ENCODE data around the gene SPO11. TPM values are rescaled to one million over a fixed set of nuclear protein-coding genes. Genes with fewer than 3 reads are reported as not detected.
A peak's percentile ranks its signal among the peaks of the same experiment; 100 is the strongest.

The SPO11 gene
- total and polyA plus RNA-seq, 2 of the 8 experiments (the other 6 are each of a cell fraction or from before 2014, with no cell fraction given), result not detected

DNA sequence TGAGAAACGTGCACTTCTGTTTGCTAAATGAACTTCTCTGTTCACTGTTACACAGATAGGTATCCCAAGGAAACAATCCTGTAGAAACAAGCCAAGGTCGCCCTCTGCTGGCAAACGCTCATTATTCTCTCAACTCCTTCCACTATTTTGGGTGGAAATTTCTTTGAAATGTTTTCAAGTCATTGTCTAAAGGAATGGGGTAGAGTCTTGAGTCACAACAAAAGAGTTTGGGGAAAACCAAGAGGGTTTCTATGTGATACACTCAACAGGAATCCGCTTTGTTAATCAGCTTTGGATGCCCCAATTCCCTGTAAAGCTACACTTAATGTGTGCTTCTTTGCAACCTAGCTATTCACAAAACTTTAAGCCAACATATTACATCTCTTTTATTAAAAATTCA, 16.9 kb downstream of the SPO11 start:
- FAIRE-seq (peak; percentile 88), DNase-seq (ENCODE audit: low read depth in 1 of 2, low spot score in 2 of 2) (peak; percentile 62 to 82)
- H3K4me1 ChIP-seq (replicated peaks in 1 of 4; ENCODE audit: control insufficient read depth in 3 of 4, insufficient read depth in 4 of 4, low read length in 3 of 4), result 0 out of 7 replicates have a peak, but pooled peaks cover 0 to under 1% (median 0%) of the 10 kb centered on the region in 4 experiments
- no peak overlapping the region for H3K14ac ChIP-seq (ENCODE audit: insufficient read length)
- H3K79me2 ChIP-seq (ENCODE audit: control insufficient read depth in 1 of 2, insufficient read depth in 2 of 2, low read length in 2 of 2), result peaks cover 2 to 4% of the 10 kb centered on the region in 2 experiments
- 4% methylated on average over 4 of the region's 4 CpGs; no CpG with 5 or more reads in 1 of the 2 experiments for WGBS, 2 experiments (ENCODE audit: extremely low coverage in 1 of 2, insufficient coverage in 1 of 2, insufficient read length in 1 of 2, insufficient replicate concordance in 2 of 2, low coverage in 1 of 2, low lambda C conversion rate in 2 of 2, missing lambda C conversion rate in 1 of 2)
- no peak overlapping the region for H4K8ac ChIP-seq (ENCODE audit: extremely low read depth, insufficient read depth, low read length)
- no peak overlapping the region for H2BK20ac ChIP-seq (ENCODE audit: low read length)
- TF ChIP-seq SP1 (IDR thresholded peaks at IDR 0.05; ENCODE audit: low read depth, low read length), result 0 out of 2 replicates have a peak, but pooled peaks have one; percentile 15
- TF ChIP-seq, protein P1, sequence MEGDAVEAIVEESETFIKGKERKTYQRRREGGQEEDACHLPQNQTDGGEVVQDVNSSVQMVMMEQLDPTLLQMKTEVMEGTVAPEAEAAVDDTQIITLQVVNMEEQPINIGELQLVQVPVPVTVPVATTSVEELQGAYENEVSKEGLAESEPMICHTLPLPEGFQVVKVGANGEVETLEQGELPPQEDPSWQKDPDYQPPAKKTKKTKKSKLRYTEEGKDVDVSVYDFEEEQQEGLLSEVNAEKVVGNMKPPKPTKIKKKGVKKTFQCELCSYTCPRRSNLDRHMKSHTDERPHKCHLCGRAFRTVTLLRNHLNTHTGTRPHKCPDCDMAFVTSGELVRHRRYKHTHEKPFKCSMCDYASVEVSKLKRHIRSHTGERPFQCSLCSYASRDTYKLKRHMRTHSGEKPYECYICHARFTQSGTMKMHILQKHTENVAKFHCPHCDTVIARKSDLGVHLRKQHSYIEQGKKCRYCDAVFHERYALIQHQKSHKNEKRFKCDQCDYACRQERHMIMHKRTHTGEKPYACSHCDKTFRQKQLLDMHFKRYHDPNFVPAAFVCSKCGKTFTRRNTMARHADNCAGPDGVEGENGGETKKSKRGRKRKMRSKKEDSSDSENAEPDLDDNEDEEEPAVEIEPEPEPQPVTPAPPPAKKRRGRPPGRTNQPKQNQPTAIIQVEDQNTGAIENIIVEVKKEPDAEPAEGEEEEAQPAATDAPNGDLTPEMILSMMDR (IDR thresholded peaks at IDR 0.05; ENCODE audit: control extremely low read depth in 1 of 3, insufficient read depth in 1 of 3, low read depth in 1 of 3, low read length in 3 of 3), result peak in 2 of 3 experiments; percentile 69 to 74; a peak in 3 of 4 replicates
- TF ChIP-seq GTF2F1 (IDR thresholded peaks at IDR 0.05; ENCODE audit: borderline replicate concordance, low read depth, low read length), result no peak
- peak; percentile 87 to 89 for TF ChIP-seq RAD21 (IDR thresholded peaks at IDR 0.05 in 1 of 2, conservative IDR thresholded peaks at IDR 0.05 in 1 of 2; ENCODE audit: low read depth in 2 of 2, low read length in 2 of 2)
- H2BK120ac ChIP-seq (replicated peaks; ENCODE audit: low read depth, low read length), result no peak overlapping the region
- H4K91ac ChIP-seq (replicated peaks; ENCODE audit: insufficient read length, low read length), result no peak overlapping the region
- H3K23ac ChIP-seq (ENCODE audit: insufficient read length), result no peak overlapping the region
- no peak overlapping the region for H3K18ac ChIP-seq (ENCODE audit: extremely low read depth, low read length)
- no peak overlapping the region for H3K27ac ChIP-seq (ENCODE audit: low read depth, low read length)
- H4K20me1 ChIP-seq (replicated peaks in 1 of 2; ENCODE audit: control insufficient read depth in 1 of 2, insufficient read depth in 2 of 2, low read length in 2 of 2), result no peaks in the 10 kb centered on the region
- H3K56ac ChIP-seq (replicated peaks; ENCODE audit: insufficient read length, low read depth, low read length), result no peak overlapping the region
- H2BK12ac ChIP-seq (ENCODE audit: low read depth, low read length), result no peak overlapping the region
- ChIA-PET POLR2A (ENCODE audit: partially characterized antibody) (no interaction called here), CTCF (ENCODE audit: partially characterized antibody) (interaction anchor here (0.5 to 6.5 kb wide), 41 partner anchors 9 to 1619 kb away, joined by 3 to 83 read pairs (median 5); partner anchors contain the start of gene SPO11)
- H3K4ac ChIP-seq (replicated peaks; ENCODE audit: insufficient read length, low read depth, low read length), result no peak overlapping the region
- no peak overlapping the region for H2AFZ ChIP-seq (ENCODE audit: low read length)
- no peak overlapping the region for H2BK5ac ChIP-seq (ENCODE audit: low read depth, low read length)
- peaks cover 1% of the 10 kb centered on the region; the same call in 1 of the 2 replicates for H3K23me2 ChIP-seq (ENCODE audit: low read depth, low read length)
- no peak overlapping the region for H3K4me3 ChIP-seq (ENCODE audit: extremely low read depth in 1 of 4, insufficient read depth in 2 of 4, low read depth in 3 of 4, low read length in 4 of 4)
- no peaks in the 10 kb centered on the region for H3K27me3 ChIP-seq (replicated peaks in 1 of 4; ENCODE audit: control insufficient read depth in 3 of 4, extremely low read depth in 1 of 4, insufficient read depth in 3 of 4, low read length in 3 of 4)
- no peaks in the 10 kb centered on the region for H3K9me3 ChIP-seq (ENCODE audit: insufficient read depth in 2 of 2, low read depth in 1 of 2, low read length in 1 of 2)
- no peak overlapping the region for H2BK15ac ChIP-seq (ENCODE audit: low read length)
- H3K79me1 ChIP-seq (ENCODE audit: low read depth, low read length), result peaks cover under 1% of the 10 kb centered on the region; the same call in 1 of the 2 replicates
- no peak overlapping the region for H2AK5ac ChIP-seq (ENCODE audit: low read depth, low read length)
- H3K9ac ChIP-seq (replicated peaks in 1 of 4; ENCODE audit: extremely low read depth in 1 of 4, low read depth in 3 of 4, low read length in 3 of 4), result no peak overlapping the region
- no peak overlapping the region for H4K5ac ChIP-seq (ENCODE audit: insufficient read length, low read depth, low read length)
- no peak overlapping the region for H3K4me2 ChIP-seq (ENCODE audit: insufficient read depth in 1 of 2, low read depth in 2 of 2, low read length in 2 of 2)
- no peaks in the 10 kb centered on the region for H3K36me3 ChIP-seq (ENCODE audit: control insufficient read depth in 2 of 4, insufficient read depth in 4 of 4, low read length in 3 of 4)

Measured in H1 (cell line).